ENCODE results near the gene PDE7B.

The PDE7B gene

GRCh38 chr6:135939208-135939591 is 87.7 kb downstream of the PDE7B start:
- no peak for DNase-seq

- DNase-seq: no peak
These were observed 89.2 kb downstream of the PDE7B start for GRCh38 chr6:135940616-135941167.

GRCh38 chr6:135941275-135942025 is 89.9 kb downstream of the PDE7B start:
- DNase-seq: no peak

GRCh38 chr6:135944120-135944519 is 92.6 kb downstream of the PDE7B start:
- no peak for DNase-seq

GRCh38 chr6:135946674-135947073 is 95.2 kb downstream of the PDE7B start:
- DNase-seq: no peak

- DNase-seq: no peak
These were observed 99.2 kb downstream of the PDE7B start for GRCh38 chr6:135950669-135951068.

GRCh38 chr6:135951169-135951568 is 99.7 kb downstream of the PDE7B start:
- DNase-seq: no peak

- DNase-seq: no peak
These were observed 102.3 kb downstream of the PDE7B start for GRCh38 chr6:135953818-135954217.

- DNase-seq: no peak
These were observed 103.6 kb downstream of the PDE7B start for GRCh38 chr6:135955099-135955498.

GRCh38 chr6:135962731-135963130 is 111.2 kb downstream of the PDE7B start:
- no peak for DNase-seq

- no peak for DNase-seq
These were observed 119.2 kb downstream of the PDE7B start for GRCh38 chr6:135970750-135971149.

- DNase-seq: no peak
These were observed 119.8 kb downstream of the PDE7B start for GRCh38 chr6:135971351-135971750.

- DNase-seq: no peak
These were observed 120.6 kb downstream of the PDE7B start for GRCh38 chr6:135972150-135972549.

- DNase-seq: no peak
These were observed 121.1 kb downstream of the PDE7B start for GRCh38 chr6:135972586-135972985.

- DNase-seq: no peak
These were observed 122.9 kb downstream of the PDE7B start for GRCh38 chr6:135974426-135974825.

- no peak for DNase-seq
These were observed 125.1 kb downstream of the PDE7B start for GRCh38 chr6:135976585-135976984.

- no peak for DNase-seq
These were observed 131.6 kb downstream of the PDE7B start for GRCh38 chr6:135983093-135983492.

GRCh38 chr6:135983718-135984343 is 132.3 kb downstream of the PDE7B start:
- no peak for DNase-seq

GRCh38 chr6:135985471-135985870 is 134.0 kb downstream of the PDE7B start:
- no peak for DNase-seq

GRCh38 chr6:135987226-135987625 is 135.7 kb downstream of the PDE7B start:
- DNase-seq: no peak

- DNase-seq: no peak
These were observed 138.9 kb downstream of the PDE7B start for GRCh38 chr6:135990439-135990838.

- no peak for DNase-seq
These were observed 139.5 kb downstream of the PDE7B start for GRCh38 chr6:135990855-135991464.

- DNase-seq: no peak
These were observed 141.2 kb downstream of the PDE7B start for GRCh38 chr6:135992739-135993138.

- DNase-seq: no peak
These were observed 141.9 kb downstream of the PDE7B start for GRCh38 chr6:135993361-135993760.

Measured in NCI-H510A (cell line).